WTC11 (cell line): Measurements from ENCODE around the gene EME2. TPM values are rescaled to one million over a fixed set of nuclear protein-coding genes. Genes with fewer than 3 reads are reported as not detected.

Experiments
- ATAC-seq: fragments of 200-7000 bp; cut with Tn5 transposase; 2 replicates; pipeline ENCODE4 v1.10.0; 2021; ENCODE audit warnings: mild to moderate bottlenecking, moderate library complexity
- CTCF ChIA-PET: fragments of 300-600 bp; sonication (Branson Sonifier 250); formaldehyde crosslinking; loops from one replicate; lab custom pipeline; 2021; ENCODE audit warnings: antibody characterized with exemption; lab: Charles Lee
- POLR2A ChIA-PET: fragments of 350-600 bp; sonication (Branson Sonifier 250); formaldehyde crosslinking; loops from one replicate; lab custom pipeline; 2021; ENCODE audit warnings: antibody characterized with exemption; lab: Charles Lee
- DNase-seq: peaks from one replicate; pipeline ENCODE4 v3.0.0; 2021; ENCODE audit warnings: low spot score
- H3K27ac Mint-ChIP-seq: 2 replicates; pipeline ENCODE4 v1.8.0; 2021; ENCODE audit warnings: mixed read lengths
- H3K27me3 Mint-ChIP-seq: 2 replicates; pipeline ENCODE4 v1.8.0; 2021; ENCODE audit warnings: low read depth, mild to moderate bottlenecking, moderate library complexity, mixed read lengths
- H3K36me3 Mint-ChIP-seq: 2 replicates; pipeline ENCODE4 v1.8.0; 2021; ENCODE audit warnings: mixed read lengths
- H3K4me1 Mint-ChIP-seq: 2 replicates; pipeline ENCODE4 v1.8.0; 2022; ENCODE audit warnings: mixed read lengths
- H3K4me3 Mint-ChIP-seq: 2 replicates; pipeline ENCODE4 v1.8.0; 2021; ENCODE audit warnings: mild to moderate bottlenecking, moderate library complexity, mixed read lengths
- H3K9me3 Mint-ChIP-seq: 2 replicates; pipeline ENCODE4 v1.8.0; 2021; ENCODE audit warnings: mixed read lengths
- AR ChIP-seq: fragments of 250-450 bp; sonication (Bioruptor Pico); IDR thresholded peaks from 2 replicates; pipeline ENCODE4 v1.9.0; 2021; ENCODE audit warnings: mild to moderate bottlenecking
- CDX4 ChIP-seq: fragments of 250-450 bp; sonication (Bioruptor Pico); IDR thresholded peaks from 2 replicates; pipeline ENCODE4 v1.9.0; 2021; ENCODE audit warnings: moderate library complexity, mild to moderate bottlenecking, inconsistent platforms, borderline replicate concordance
- CTCF ChIP-seq: fragments of 200-600 bp; IDR thresholded peaks from 2 replicates; pipeline ENCODE4 v1.8.0; 2022; ENCODE audit warnings: antibody characterized with exemption
- E2F1 ChIP-seq: sonication (generic); formaldehyde crosslinking; IDR thresholded peaks from 2 replicates; pipeline ENCODE4 v1.8.0; 2022; ENCODE audit warnings: mild to moderate bottlenecking, missing genetic modification reagents
- IRF2 ChIP-seq: sonication (generic); formaldehyde crosslinking; IDR thresholded peaks from 2 replicates; pipeline ENCODE4 v1.8.0; 2022; ENCODE audit warnings: low read depth, missing genetic modification reagents, borderline replicate concordance
- MYBL2 ChIP-seq: sonication (generic); formaldehyde crosslinking; IDR thresholded peaks from 2 replicates; pipeline ENCODE4 v1.8.1; 2023; ENCODE audit warnings: mild to moderate bottlenecking, moderate library complexity, missing genetic modification reagents
- ZBTB21 ChIP-seq: sonication (generic); formaldehyde crosslinking; IDR thresholded peaks from 2 replicates; pipeline ENCODE4 v1.8.1; 2023; ENCODE audit warnings: mild to moderate bottlenecking, missing genetic modification reagents, borderline replicate concordance
- ZNF121 ChIP-seq: sonication (generic); formaldehyde crosslinking; IDR thresholded peaks from 2 replicates; pipeline ENCODE4 v1.8.0; 2023; ENCODE audit warnings: missing genetic modification reagents
- ZNF281 ChIP-seq: sonication (generic); formaldehyde crosslinking; IDR thresholded peaks from 2 replicates; pipeline ENCODE4 v1.8.0; 2023; ENCODE audit warnings: mild to moderate bottlenecking, missing genetic modification reagents
- total RNA-seq: library from RNA; stranded (reverse); gene quantifications from 3 replicates; pipeline ENCODE4 v1.2.3, GENCODE V29; 2021
- TF ChIP-seq, protein P1 (sequence below): sonication (generic); formaldehyde crosslinking; IDR thresholded peaks from 2 replicates; pipeline ENCODE4 v1.8.1; 2023; ENCODE audit warnings: mild to moderate bottlenecking, missing genetic modification reagents, borderline replicate concordance
- TF ChIP-seq, protein P2 (sequence below): sonication (generic); formaldehyde crosslinking; IDR thresholded peaks from 2 replicates; pipeline ENCODE4 v1.8.1; 2023; ENCODE audit warnings: mild to moderate bottlenecking, missing genetic modification reagents
- TF ChIP-seq, protein P3 (sequence below): sonication (generic); formaldehyde crosslinking; IDR thresholded peaks from 2 replicates; pipeline ENCODE4 v1.8.0; 2022; ENCODE audit warnings: mild to moderate bottlenecking, missing genetic modification reagents

Gene EME2
- total RNA-seq, 1 experiment from 2014 or later: 23.2 TPM

DNA sequence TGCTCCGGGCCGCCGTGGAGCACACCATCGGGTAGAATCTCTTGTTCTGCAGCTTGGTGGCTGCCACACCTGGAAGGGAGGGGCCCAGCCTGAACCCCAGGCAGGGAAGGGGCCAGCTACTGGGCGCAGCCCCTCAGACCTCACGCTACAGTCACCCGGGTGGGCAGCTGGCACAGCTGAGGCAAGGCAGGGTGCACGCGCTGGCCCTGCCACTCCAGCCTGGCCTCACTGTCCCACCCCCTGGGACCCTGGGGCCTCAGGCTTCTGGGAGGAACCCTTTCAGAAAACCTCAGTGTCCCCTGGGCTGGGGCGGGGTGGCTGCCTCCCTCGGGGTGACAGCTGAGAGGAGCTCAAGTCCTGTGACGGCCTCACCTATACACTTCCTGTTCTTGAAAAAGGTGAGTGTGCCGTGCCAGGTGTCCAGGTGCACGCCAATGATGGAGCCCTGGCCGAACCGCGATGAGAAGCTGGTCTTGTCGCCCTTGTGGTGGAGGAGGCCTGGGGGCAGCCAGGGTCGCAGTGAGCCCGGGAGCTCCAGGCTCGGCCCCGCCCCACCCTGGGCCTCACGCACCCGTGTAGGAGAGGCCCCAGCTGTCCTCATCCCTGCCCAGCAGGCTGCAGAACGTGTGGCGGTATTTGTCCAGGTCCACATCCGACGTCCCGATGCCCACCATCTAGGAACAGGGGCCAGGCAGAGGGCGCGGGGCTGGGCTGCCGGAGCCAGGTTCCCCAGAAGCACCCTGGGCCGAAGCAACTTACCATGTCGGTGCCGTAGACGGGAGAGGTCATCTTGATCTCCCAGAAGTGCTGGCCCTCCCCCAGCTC lies 5.0 kb downstream of the EME2 start:
- no peak overlapping the region for H3K4me3 Mint-ChIP-seq
- CTCF ChIA-PET: interaction anchor here (1.2 to 1.3 kb wide), 3 partner anchors 14 to 239 kb away, joined by 3 to 4 read pairs (median 3); no protein-coding TSS in a partner anchor

More for the DNA sequence above, 5.0 kb downstream of the EME2 start:
- DNase-seq (no peak), ATAC-seq (no peak)
- Mint-ChIP-seq H3K27me3 (no peaks in the 10 kb centered on the region), H3K4me1 (peaks cover 7% of the 10 kb centered on the region), H3K9me3 (no peaks in the 10 kb centered on the region), H3K27ac (no peak overlapping the region)
- POLR2A ChIA-PET: no interaction called here
- TF ChIP-seq ZNF121 (no peak), CTCF (no peak), CDX4 (CRISPR knock-in tag) (no peak), AR (CRISPR knock-in tag) (no peak), ZNF281 (CRISPR knock-in tag) (no peak), ZBTB21 (CRISPR knock-in tag) (no peak), E2F1 (CRISPR knock-in tag) (no peak), MYBL2 (CRISPR knock-in tag) (no peak), IRF2 (CRISPR knock-in tag) (no peak)
- TF ChIP-seq, protein P1, sequence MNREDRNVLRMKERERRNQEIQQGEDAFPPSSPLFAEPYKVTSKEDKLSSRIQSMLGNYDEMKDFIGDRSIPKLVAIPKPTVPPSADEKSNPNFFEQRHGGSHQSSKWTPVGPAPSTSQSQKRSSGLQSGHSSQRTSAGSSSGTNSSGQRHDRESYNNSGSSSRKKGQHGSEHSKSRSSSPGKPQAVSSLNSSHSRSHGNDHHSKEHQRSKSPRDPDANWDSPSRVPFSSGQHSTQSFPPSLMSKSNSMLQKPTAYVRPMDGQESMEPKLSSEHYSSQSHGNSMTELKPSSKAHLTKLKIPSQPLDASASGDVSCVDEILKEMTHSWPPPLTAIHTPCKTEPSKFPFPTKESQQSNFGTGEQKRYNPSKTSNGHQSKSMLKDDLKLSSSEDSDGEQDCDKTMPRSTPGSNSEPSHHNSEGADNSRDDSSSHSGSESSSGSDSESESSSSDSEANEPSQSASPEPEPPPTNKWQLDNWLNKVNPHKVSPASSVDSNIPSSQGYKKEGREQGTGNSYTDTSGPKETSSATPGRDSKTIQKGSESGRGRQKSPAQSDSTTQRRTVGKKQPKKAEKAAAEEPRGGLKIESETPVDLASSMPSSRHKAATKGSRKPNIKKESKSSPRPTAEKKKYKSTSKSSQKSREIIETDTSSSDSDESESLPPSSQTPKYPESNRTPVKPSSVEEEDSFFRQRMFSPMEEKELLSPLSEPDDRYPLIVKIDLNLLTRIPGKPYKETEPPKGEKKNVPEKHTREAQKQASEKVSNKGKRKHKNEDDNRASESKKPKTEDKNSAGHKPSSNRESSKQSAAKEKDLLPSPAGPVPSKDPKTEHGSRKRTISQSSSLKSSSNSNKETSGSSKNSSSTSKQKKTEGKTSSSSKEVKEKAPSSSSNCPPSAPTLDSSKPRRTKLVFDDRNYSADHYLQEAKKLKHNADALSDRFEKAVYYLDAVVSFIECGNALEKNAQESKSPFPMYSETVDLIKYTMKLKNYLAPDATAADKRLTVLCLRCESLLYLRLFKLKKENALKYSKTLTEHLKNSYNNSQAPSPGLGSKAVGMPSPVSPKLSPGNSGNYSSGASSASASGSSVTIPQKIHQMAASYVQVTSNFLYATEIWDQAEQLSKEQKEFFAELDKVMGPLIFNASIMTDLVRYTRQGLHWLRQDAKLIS (CRISPR knock-in tag): no peak
- TF ChIP-seq, protein P2, sequence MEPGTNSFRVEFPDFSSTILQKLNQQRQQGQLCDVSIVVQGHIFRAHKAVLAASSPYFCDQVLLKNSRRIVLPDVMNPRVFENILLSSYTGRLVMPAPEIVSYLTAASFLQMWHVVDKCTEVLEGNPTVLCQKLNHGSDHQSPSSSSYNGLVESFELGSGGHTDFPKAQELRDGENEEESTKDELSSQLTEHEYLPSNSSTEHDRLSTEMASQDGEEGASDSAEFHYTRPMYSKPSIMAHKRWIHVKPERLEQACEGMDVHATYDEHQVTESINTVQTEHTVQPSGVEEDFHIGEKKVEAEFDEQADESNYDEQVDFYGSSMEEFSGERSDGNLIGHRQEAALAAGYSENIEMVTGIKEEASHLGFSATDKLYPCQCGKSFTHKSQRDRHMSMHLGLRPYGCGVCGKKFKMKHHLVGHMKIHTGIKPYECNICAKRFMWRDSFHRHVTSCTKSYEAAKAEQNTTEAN (CRISPR knock-in tag): no peak
- TF ChIP-seq, protein P3, sequence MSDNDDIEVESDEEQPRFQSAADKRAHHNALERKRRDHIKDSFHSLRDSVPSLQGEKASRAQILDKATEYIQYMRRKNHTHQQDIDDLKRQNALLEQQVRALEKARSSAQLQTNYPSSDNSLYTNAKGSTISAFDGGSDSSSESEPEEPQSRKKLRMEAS: no peak
- TF ChIP-seq, all 79 proteins: peak for 0
- H3K36me3 Mint-ChIP-seq: no peaks in the 10 kb centered on the region
